T-helper 1 cell treated with Interleukin-12 subunit alpha and Interleukin-12 subunit beta and Interleukin-4 antibody, amounts not matched to agents 30 ng/mL and 1 ng/mL, for 36 hours (primary cell): ENCODE measurements around the gene VPS13A. TPM values are rescaled to one million over a fixed set of nuclear protein-coding genes. Genes with fewer than 3 reads are reported as not detected.
"Not testable (repeated sequence)": the region's sequence is repeated elsewhere in the genome, so short reads cannot be mapped to it uniquely, and the experiment has no call there.

Experiments
- intact Hi-C: fragments of 100-400 bp; cut with micrococcal nuclease; formaldehyde crosslinking; loops from one replicate; pipeline ENCODE4 v1.15.1; 2024
- total RNA-seq: library from RNA; stranded (reverse); gene quantifications from 2 replicates; pipeline ENCODE4 v1.2.3, GENCODE V29; 2022

Gene VPS13A
- total RNA-seq, 1 donor from 2014 or later = 52.3 TPM

DNA sequence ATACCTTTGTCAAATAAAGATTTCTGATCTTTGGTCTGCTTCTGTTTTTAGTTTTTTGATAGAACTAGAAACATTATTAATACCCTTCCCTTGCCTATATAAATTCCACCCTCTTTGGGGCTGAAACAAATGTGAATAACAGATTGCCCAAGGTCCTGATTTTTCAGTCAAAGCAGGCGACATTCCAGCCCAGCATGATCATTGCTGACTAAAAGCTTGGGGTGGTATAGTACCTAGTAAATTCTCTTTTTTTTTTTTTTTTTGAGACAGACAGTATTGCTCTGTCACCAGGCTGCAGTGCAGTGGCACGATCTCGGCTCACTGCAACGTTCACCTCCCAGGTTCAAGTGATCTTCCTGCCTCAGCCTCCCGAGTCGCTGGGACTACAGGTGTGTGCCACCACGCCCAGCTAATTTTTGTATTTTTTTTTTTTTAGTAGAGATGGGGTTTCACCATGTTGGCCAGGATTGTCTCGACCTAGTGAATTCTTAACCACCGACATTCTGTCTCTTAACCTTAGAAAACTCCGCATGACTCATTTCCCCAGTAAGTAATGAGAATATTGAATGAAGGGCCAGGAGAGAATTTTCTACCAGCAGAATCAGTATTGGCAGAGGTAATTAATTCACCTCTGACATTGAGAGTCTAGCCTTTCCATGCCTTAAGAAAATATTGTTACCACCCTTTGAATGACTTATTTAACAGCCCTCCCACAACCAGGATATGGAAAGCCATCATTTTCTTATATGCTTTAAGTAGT is 244.4 kb downstream of the VPS13A start:
- intact Hi-C loops = no loop called here

- intact Hi-C loops = no loop called here
Measured at GRCh38 chr9:77422969-77423368, 245.6 kb downstream of the VPS13A start.

DNA sequence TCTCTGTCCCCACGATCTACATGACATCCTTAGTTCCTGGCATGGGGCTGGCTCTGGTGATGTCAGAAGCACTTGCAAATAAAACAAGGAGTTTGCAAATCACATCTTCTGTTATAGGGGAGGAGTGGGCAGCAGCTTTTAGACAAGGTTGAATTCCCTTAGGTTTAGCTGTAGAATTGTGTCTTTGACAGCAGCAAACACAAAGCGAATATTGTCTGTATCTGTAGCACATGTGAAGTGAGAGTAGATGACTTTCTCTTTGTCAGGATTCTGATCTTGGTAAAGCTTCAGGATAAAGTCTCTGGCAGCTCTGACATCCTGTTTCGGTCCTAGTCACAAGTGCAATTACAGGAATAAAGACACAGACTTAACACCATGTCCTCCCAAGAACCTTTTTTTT is 246.5 kb downstream of the VPS13A start:
- intact Hi-C loops = no loop called here

DNA sequence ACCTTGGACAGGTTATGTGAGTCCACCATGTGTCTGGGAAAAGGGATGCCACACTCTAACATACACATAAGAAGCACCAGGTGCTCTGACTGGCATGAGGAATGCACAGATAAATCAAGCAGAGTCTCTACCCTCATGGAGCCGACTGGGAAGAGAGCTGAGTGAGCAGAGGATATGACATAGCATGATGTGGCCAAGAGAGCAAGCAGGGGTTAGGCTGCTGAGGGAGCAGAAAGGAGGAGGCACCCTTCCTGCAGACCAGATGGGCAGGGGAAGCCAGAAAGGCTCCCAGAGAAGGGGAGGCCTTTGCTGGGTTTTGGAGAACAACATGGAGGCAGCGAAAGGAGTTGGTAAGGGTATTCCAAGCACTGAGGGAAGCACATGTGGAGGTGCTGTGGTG is 247.7 kb downstream of the VPS13A start:
- intact Hi-C loops = no loop called here

- intact Hi-C loops = no loop called here
Measured at GRCh38 chr9:77426712-77427111, 249.4 kb downstream of the VPS13A start.

DNA sequence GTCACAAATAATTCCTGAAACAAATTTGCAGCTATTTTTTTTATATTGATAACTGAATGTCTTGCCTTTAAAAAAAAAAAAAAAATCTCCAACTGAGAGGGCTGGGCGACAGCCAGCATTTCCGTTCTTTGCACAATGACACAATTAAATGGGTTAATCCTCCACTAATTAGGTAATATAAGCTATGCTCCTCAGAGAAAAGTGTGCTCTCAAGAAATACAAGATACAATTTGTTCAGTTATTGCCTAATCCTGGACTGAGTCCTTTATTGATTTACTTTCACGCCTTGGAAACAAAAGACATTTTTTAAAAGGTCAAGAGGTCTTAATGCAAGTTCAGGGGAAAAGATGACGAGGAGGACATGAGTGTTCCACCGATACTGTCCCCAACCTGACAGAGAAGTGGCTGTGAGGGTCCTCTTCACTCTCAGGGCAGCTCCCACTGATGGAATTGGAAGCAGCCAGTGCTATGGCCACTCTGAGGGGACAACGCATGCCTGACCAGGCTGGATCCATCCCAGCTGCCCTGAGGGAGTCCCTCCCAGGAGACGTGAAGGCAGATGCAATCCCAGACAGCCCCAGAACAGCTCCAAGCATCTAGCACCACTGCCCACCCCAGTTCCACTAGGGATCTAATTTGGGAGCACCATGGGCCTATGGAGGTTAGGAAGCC is 250.1 kb downstream of the VPS13A start:
- intact Hi-C loops = no loop called here

DNA sequence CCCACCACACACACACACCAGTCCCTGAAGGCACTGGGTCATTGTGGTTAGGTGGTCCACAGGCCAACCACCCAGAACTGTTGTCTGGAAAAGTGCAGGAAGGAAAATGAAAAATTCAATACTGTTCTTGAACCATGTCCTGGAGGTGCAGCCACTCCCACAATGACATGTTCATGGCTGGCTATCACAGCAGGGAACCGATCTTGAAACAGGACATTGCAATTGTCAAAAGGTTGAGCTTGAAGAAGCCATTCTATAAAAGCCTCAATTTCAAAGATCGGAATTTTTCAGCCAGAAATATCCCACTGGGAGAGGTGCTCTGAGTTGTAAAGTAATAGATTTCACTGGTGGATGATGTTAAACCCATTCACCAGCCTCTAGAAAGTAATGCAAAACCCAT is 252.6 kb downstream of the VPS13A start:
- intact Hi-C loops = loop anchor here (5.0 kb wide), 1 partner anchor 412 kb away; no protein-coding TSS in a partner anchor

DNA sequence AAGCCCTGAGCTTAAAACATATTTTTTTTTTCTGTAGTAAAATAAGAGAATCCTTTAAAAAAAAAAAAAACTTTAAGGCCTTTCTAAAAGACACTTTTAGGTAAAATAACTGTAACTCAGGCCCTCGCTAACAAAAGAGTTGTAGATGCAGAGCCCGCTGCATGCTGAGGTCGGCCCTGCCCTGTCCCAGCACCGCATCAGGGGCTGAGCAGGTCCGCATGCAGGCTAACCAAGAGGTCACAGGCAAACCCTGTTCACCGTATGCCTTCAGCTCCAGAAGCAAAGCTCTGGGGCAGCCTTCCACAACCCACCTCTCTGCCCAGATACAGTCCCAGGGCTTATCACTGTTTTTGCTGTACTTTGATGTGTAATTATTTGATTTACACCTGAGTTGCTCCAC is 254.7 kb downstream of the VPS13A start:
- intact Hi-C loops = loop anchor here (5.0 kb wide), 1 partner anchor 410 kb away; no protein-coding TSS in a partner anchor

DNA sequence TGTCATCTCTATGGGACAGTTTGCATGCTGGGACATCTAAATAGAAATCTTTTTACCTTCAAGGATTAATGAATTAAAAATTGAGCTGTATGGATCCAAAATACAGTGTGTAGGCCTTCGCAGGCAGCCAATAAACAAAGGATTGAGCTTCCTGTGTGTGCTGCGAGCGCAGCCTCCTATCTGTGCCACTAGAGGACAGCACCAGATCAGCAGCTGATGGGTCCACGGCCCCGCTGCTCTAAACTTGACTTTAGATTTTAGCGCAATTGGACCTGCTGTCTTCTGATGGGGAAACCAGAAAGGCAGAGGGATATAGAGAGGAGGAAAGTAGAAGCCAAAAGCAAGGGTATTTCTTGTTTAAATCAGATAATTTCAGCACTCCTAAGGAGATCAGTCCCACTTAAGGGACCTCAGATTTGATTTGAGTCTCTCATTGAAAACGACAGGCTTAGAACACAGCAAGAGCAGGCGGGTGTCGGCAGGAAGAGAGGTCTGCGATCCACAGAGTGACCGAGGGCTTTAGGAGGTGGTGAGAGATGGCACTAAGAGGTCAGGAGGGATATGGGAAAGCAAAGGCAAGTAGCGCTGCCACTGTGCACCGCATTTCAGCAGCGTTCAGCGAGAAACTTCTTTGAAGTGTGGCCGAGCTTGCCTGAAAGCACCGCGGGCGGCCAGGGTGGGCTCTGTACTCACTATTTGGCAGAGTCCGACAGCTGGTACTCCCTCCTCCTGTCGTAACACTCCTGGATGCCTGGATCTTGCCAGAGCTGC is 256.5 kb downstream of the VPS13A start:
- intact Hi-C loops = loop anchor here (1.0 to 5.0 kb wide), 8 partner anchors 20 to 687 kb away; no protein-coding TSS in a partner anchor

- intact Hi-C loops = no loop called here
Measured at GRCh38 chr9:77435277-77435676, 257.9 kb downstream of the VPS13A start.

DNA sequence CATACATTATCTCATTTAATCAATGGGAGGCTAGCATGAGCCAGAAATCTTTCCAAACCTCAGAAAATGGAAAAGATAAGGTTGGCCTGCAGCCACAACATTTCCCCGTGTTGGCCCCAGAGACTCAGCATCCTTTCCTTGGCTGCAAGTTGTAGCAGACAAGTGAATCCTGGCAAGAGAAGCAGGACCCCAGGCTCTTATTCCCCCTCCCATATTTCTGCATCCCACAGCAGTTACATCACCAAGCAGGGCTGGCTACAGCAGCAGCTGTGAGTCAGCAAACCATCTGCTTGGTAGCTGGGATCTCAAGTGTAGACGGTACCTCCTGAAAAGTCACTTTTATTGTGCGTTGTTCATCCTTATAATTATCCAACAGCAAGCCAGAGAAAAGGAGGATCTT is 258.4 kb downstream of the VPS13A start:
- intact Hi-C loops = no loop called here

DNA sequence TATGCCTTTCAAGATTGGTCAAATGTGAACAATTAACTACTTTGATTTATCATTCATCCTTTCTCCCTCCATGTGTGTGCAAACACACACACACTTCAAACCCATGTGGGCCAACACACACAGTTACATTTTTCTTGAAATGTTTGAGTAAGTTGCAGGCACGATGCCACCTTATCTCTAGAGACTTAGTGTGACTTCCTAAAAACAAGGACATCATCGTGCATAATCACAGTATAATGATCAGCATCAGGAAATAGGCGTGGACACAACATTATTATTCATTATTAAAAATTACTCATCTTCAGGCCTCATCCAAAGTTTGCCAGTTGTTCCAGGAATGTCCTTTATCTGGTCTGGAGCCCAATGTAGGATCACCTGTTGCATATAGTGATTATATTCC is 261.3 kb downstream of the VPS13A start:
- intact Hi-C loops = no loop called here

- intact Hi-C loops = no loop called here
Measured at GRCh38 chr9:77440057-77440456, 262.7 kb downstream of the VPS13A start.

- intact Hi-C loops = not testable (repeated sequence)
Measured at GRCh38 chr9:77441124-77441523, 263.8 kb downstream of the VPS13A start.

GRCh38 chr9:77442436-77442835 is 265.1 kb downstream of the VPS13A start:
- intact Hi-C loops = no loop called here

DNA sequence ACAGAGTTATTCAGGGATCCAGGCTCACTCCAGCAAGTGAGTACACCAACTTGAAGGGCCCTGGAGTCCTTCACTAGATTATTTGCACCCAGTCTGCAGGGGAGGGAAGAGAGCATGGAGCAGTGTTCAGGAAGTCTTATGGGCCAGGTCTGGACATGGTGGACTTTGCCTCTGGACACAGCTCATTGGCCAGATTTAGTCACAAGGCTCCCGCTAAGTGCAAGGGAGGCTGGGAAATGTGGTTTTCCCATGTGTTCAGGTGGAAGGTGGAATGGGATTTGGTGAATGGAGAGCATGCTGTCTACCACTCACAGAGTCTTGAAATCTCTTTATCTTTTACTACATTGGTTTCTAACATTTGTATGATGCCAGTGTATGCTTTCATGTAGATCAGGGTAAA is 270.3 kb downstream of the VPS13A start:
- intact Hi-C loops = no loop called here

- intact Hi-C loops = loop anchor here (10.0 kb wide), 1 partner anchor 845 kb away; the partner anchor contains the start of gene PSAT1
Measured at GRCh38 chr9:77449240-77450084, 272.1 kb downstream of the VPS13A start.

DNA sequence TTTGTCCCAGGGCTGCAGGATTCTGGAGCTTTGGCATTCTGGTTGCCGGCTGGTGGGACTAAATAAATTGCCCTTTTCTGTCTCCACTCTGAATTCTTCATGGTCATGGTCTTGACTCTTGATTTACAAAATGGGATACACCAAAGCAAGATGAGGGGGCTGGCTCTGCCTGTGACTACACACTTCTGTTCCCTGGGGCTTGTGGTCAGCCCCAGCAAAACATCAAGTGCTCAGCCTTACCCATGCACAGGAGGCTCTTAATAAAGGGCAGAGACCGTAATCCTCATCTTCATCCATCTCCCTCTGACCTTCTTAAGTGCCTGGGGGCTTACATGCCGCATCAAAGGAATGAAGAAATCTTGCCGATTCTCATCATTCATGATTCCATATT is 272.7 kb downstream of the VPS13A start:
- intact Hi-C loops = loop anchor here (10.0 kb wide), 1 partner anchor 845 kb away; the partner anchor contains the start of gene PSAT1

DNA sequence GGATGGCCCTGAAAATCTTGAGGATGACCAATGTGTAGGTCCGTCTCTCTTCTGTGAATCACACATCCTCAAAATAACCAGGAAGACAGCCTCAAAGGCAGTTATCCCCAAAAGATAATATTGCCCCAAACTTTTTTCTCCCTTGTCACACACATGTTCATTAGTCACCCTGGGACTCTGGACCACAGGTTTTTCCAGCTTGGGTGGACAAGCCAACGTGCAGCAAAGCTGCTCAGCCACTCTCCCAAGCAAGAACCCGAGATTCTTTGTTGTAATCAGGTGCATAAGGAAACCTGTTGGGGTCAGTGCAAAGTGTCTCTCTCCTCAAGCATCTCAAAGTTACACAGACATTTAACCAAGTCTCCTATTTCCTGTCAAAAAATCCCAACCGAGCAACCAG is 274.2 kb downstream of the VPS13A start:
- intact Hi-C loops = loop anchor here (10.0 kb wide), 1 partner anchor 843 kb away; the partner anchor contains the start of gene PSAT1

DNA sequence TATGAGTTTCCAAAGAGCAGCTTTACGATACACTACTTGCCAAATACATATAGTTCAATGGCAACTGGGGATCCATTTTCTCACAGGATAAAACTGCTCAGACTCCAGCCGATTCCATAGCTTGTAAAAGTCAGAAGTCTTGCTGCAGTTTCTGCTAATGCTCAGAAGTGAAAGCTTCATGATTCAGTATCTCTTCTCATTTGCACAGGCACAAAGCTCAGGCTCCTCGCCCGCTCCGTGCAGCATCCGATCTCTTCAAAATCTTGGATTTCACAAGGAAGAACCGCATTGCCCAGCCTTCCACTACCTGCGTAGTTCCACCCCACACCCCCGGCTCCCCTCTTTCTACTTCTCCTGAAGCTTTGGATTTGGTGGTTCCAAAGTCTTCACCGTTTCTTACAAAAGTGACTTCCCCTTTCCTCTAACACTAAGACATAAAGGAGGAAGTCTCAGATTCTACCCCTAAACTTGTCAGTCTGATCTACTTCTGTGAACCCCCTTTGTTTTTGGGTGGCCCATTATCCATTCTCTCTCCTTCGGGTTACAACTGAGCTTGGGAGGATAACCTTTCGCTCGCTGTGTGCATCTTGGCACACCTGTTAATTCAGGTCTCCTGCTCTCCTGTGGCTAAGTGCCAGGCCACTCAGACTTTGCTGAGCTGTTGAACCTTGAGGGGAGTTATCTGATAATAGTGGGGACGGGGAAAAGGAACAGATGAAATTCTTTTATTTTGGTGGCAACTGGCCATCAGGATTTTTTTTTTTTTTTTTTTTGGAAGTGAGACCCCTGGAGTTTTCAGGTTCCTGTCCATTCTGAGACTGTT is 276.7 kb downstream of the VPS13A start:
- intact Hi-C loops = loop anchor here (1.0 to 10.0 kb wide), 2 partner anchors 21 to 841 kb away; partner anchors contain the start of gene PSAT1
